WI38 (cell line): Measurements from ENCODE around the gene OR7G3.

Experiments
- H3K4me3 ChIP-seq: 2 replicates; pipeline ENCODE4 v1.5.1; 2011; ENCODE audit warnings: low read depth, mild to moderate bottlenecking, control low read depth, low read length
- TF ChIP-seq, protein P1 (sequence below): IDR thresholded peaks from 2 replicates; pipeline ENCODE4 v1.5.1; 2012; ENCODE audit warnings: low read depth, mild to moderate bottlenecking, control low read depth, low read length

OR7G3 gene

DNA sequence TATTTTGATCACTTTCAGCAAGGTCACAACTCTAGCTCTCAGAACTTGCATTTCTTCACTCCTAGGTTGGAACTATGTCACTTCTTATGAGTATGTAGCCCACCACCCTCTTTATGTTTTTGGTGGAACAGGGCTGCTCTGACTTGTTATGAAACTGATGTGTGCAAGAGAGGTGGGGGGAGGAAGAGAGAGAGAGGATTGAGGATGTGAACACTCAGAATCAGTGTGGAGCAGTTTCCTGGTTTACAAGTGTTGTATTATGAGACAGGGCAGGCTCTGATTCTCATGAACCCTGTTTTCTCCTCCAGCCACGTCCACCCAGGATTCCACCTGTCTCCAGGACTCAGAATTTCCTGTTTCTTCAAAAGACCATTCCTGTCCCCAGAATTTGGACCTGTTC, 29.6 kb upstream of the OR7G3 start:
- H3K4me3 ChIP-seq = no peak overlapping the region
- TF ChIP-seq, protein P1, sequence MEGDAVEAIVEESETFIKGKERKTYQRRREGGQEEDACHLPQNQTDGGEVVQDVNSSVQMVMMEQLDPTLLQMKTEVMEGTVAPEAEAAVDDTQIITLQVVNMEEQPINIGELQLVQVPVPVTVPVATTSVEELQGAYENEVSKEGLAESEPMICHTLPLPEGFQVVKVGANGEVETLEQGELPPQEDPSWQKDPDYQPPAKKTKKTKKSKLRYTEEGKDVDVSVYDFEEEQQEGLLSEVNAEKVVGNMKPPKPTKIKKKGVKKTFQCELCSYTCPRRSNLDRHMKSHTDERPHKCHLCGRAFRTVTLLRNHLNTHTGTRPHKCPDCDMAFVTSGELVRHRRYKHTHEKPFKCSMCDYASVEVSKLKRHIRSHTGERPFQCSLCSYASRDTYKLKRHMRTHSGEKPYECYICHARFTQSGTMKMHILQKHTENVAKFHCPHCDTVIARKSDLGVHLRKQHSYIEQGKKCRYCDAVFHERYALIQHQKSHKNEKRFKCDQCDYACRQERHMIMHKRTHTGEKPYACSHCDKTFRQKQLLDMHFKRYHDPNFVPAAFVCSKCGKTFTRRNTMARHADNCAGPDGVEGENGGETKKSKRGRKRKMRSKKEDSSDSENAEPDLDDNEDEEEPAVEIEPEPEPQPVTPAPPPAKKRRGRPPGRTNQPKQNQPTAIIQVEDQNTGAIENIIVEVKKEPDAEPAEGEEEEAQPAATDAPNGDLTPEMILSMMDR = no peak

DNA sequence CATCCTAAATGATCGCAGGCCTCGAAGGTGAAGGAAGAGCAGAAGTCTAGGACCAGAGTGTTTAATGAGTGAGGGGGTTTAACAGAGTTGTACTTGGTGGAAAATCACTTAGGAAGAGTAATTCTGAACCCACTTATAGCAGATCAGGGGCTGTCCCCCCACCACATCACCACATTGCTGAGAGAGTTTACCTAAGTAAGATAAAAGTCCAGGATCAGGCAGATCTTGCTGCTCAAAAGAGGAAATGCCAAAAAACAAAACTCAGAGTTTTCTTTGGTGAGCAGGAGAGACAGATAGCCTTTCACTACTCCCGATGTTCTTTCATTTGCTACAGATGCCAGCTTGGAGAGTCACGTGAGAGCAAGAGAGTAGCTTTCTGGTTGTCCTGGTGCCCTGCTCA, 28.8 kb upstream of the OR7G3 start:
- TF ChIP-seq, protein P1 = no peak
- H3K4me3 ChIP-seq = no peak overlapping the region

DNA sequence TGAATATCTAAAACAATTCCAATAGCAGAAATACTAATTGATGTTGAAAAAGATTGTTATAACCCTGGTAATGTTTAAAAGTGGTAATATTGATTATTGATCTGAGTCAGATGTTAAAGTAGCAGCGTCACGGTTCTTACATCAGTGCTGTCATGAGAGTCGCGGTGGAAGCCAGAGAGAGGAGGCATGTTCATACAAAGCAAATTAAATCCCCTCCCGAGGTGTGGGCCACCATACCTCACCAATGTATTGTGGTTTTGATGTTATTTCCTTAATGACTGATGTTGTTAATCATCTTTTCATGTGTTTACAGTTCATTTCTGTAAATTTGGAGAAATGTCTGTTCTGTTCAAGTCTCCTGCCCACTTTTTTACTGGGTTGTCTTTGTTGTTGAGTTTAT, 24.6 kb upstream of the OR7G3 start:
- TF ChIP-seq, protein P1 = no peak
- H3K4me3 ChIP-seq = no peak overlapping the region

DNA sequence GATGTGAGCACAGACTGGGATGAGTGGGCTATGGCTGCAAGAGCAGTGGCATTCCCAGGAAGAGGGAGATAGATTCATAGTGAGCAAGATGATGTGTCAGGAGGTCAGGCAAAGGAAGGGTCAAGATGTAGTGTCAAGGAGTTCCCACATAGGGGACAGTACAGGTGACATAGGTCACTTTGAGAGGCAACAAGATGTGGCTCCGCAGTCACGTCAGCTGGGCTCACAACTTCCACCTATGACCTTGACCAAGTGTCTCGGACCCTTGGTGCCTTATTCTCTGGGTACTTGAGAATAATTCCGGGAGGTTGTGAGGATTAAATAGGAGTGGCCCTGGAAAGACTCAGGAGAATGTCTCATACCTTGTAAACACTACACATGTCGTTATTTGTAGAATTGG, 23.9 kb upstream of the OR7G3 start:
- TF ChIP-seq, protein P1 = no peak
- no peak overlapping the region for H3K4me3 ChIP-seq

DNA sequence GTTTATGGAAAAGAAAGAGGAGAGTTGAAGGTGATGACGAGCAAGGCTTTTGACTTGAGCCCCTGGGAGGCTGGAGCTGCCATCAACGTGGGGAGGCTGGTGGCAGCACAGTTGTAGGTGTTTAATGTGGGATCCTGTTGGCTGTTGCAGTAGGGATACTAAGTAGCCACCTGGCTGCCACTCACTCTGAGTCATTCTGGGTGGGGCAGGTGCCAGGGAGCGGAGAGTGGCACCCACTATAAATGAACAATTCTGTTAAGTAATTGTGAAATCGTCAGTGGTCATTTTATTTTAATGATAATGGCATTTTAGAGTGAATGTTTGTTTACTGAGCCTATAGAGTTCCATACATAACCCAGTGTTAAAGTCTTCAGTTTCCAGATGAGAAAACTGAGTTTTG, 23.2 kb upstream of the OR7G3 start:
- TF ChIP-seq, protein P1 = no peak

DNA sequence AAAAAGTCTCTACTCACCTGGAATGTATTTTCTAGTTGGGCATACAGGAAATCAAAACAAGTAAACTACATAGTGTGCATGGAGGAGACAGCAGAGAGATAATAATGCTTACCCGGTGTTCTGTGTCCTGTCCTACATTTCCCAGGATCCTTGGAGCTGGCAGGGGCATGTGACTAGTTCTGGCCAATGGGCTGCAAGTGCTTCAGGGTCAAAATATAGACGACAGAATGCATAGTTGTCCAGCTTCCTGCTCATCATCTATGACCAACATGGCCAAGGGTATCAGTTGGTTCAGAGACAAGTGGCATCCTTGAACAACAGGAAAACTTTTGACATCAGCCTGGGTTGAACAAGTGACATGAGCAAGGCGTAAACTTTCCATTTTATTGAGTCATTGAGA, 21.9 kb upstream of the OR7G3 start:
- no peak overlapping the region for H3K4me3 ChIP-seq
- TF ChIP-seq, protein P1 = no peak

More for the DNA sequence above, 23.2 kb upstream of the OR7G3 start:
- no peak overlapping the region for H3K4me3 ChIP-seq

DNA sequence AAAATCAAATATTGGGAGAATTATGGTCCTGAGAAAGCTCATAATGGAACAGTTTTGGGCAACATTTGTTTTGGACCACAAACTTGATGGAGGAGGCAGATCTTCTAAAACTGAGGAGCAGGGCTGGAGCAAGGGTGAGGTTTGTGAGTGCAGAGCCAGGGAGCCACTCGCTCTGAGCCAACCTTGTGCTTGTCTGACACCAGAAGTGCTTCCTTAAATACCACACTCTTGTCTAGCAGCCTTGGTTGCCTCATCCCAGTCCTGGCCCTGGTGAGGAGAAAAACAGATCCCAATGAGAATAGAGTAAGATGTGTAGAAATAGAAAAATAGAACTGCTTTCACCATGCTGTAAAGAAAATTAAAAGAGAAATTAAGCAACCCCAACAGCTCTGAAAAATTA, 20.1 kb upstream of the OR7G3 start:
- TF ChIP-seq, protein P1 = no peak
- no peak overlapping the region for H3K4me3 ChIP-seq
